CD14-positive monocyte (primary cell): ENCODE measurements around the gene BLMH. TPM values are rescaled to one million over a fixed set of nuclear protein-coding genes. Genes with fewer than 3 reads are reported as not detected.

Experiments
- DNase-seq, 3 donors: peaks; one replicate each; pipeline ENCODE4 v3.0.0-alpha.2; 2011 to 2022
- H2AFZ ChIP-seq: 2 replicates; pipeline ENCODE4 v1.6.0; 2012; ENCODE audit warnings: mild to moderate bottlenecking, low read depth, low read length, inconsistent platforms; ENCODE audit not compliant: insufficient read depth, poor library complexity, severe bottlenecking
- H3K27ac ChIP-seq, 2 donors: 1 replicate in 1 of 2; 2 replicates in 1 of 2; pipeline ENCODE4 v1.5.1; 2012 to 2013; ENCODE audit warnings: low read length in 2 of 2, control low read depth in 1 of 2, inconsistent platforms in 1 of 2, low read depth in 1 of 2, mild to moderate bottlenecking in 1 of 2
- H3K27me3 ChIP-seq, 2 donors: one replicate each; pipeline versions ENCODE4 v1.6.0 to v1.6.1; 2011 to 2013; ENCODE audit warnings: low read length in 2 of 2; ENCODE audit not compliant: control insufficient read depth in 2 of 2, insufficient read depth in 2 of 2
- H3K36me3 ChIP-seq, 2 donors: replicated peaks in 1 of 2; 1 replicate in 1 of 2; 2 replicates in 1 of 2; pipeline versions ENCODE4 v1.5.1 to v1.6.1; 2012 to 2013; ENCODE audit warnings: low read length in 2 of 2, control low read depth in 1 of 2, inconsistent platforms in 1 of 2, mild to moderate bottlenecking in 1 of 2; ENCODE audit not compliant: insufficient read depth in 2 of 2, control insufficient read depth in 1 of 2
- H3K4me1 ChIP-seq, 2 donors: 1 replicate in 1 of 2; 2 replicates in 1 of 2; pipeline versions ENCODE4 v1.5.1 to v1.6.1; 2012 to 2013; ENCODE audit warnings: low read length in 2 of 2, control low read depth in 1 of 2, inconsistent platforms in 1 of 2, mild to moderate bottlenecking in 1 of 2, moderate library complexity in 1 of 2; ENCODE audit not compliant: insufficient read depth in 2 of 2, control insufficient read depth in 1 of 2
- H3K4me2 ChIP-seq: replicated peaks from 2 replicates; pipeline ENCODE3; 2012; ENCODE audit warnings: low read length, moderate library complexity, mild to moderate bottlenecking; ENCODE audit not compliant: poor library complexity, severe bottlenecking; ENCODE audit errors: extremely low read depth
- H3K4me3 ChIP-seq, 3 experiments: fragments of 200-600 bp in 1 of 3; sonication (generic) in 1 of 3; replicated peaks in 1 of 3; 1 replicate in 2 of 3; 2 replicates in 1 of 3; pipeline ENCODE4 v1.5.1; 2011 to 2013; ENCODE audit warnings: low read length in 3 of 3, mild to moderate bottlenecking in 3 of 3, control low read depth in 2 of 3, low read depth in 2 of 3, inconsistent platforms in 1 of 3, moderate library complexity in 1 of 3
- H3K79me2 ChIP-seq: 2 replicates; pipeline ENCODE4 v1.6.0; 2012; ENCODE audit warnings: mild to moderate bottlenecking, control low read depth, inconsistent platforms, low read length, moderate library complexity; ENCODE audit not compliant: insufficient read depth
- H3K9ac ChIP-seq: 2 replicates; pipeline ENCODE4 v1.6.0; 2017; ENCODE audit warnings: low read length, mild to moderate bottlenecking; ENCODE audit not compliant: insufficient read depth, poor library complexity, severe bottlenecking
- H3K9me3 ChIP-seq, 2 donors: replicated peaks in 1 of 2; 1 replicate in 1 of 2; 2 replicates in 1 of 2; pipeline versions ENCODE4 v1.5.1 to v1.6.1; 2012 to 2013; ENCODE audit warnings: low read length in 2 of 2, control low read depth in 1 of 2; ENCODE audit not compliant: control insufficient read depth in 1 of 2, insufficient read depth in 1 of 2
- H4K20me1 ChIP-seq: 2 replicates; pipeline ENCODE4 v1.6.0; 2012; ENCODE audit warnings: mild to moderate bottlenecking, low read length, control low read depth, moderate library complexity; ENCODE audit not compliant: insufficient read depth
- H3K27ac Mint-ChIP-seq, 7 donors: one replicate each; pipeline ENCODE4 v1.8.0; 2020; ENCODE audit warnings: mild to moderate bottlenecking in 7 of 7, mixed read lengths in 7 of 7, moderate library complexity in 6 of 7, inconsistent platforms in 2 of 7
- H3K27me3 Mint-ChIP-seq, 3 donors: one replicate each; pipeline ENCODE4 v1.8.0; 2021 to 2022; ENCODE audit warnings: low read depth in 3 of 3, mild to moderate bottlenecking in 3 of 3, mixed read lengths in 3 of 3, moderate library complexity in 3 of 3, inconsistent platforms in 1 of 3
- H3K36me3 Mint-ChIP-seq, 2 donors: one replicate each; pipeline ENCODE4 v1.8.0; 2020; ENCODE audit warnings: mixed read lengths in 2 of 2, inconsistent platforms in 1 of 2, mild to moderate bottlenecking in 1 of 2
- H3K4me1 Mint-ChIP-seq: one replicate; pipeline ENCODE4 v1.8.0; 2020; ENCODE audit warnings: mild to moderate bottlenecking, mixed read lengths
- H3K4me3 Mint-ChIP-seq, 2 donors: one replicate each; pipeline ENCODE4 v1.8.0; 2020; ENCODE audit warnings: mild to moderate bottlenecking in 2 of 2, mixed read lengths in 2 of 2, moderate library complexity in 1 of 2
- H3K9me3 Mint-ChIP-seq, 7 donors: one replicate each; pipeline ENCODE4 v1.8.0; 2020 to 2022; ENCODE audit warnings: mixed read lengths in 7 of 7, mild to moderate bottlenecking in 6 of 7, moderate library complexity in 6 of 7, inconsistent platforms in 2 of 7
- CTCF ChIP-seq: fragments of 200-600 bp; IDR thresholded peaks from one replicate; pipeline ENCODE4 v1.8.0; 2022; ENCODE audit warnings: antibody characterized with exemption, mild to moderate bottlenecking
- WGBS: methylation state at CpG from one replicate; pipeline ENCODE4 v1.1.5; 2013; ENCODE audit warnings: missing lambda C conversion rate; ENCODE audit not compliant: insufficient coverage; 5-methylcytosine and 5-hydroxymethylcytosine counted together
- intact Hi-C, 2 donors: fragments of 100-400 bp; cut with micrococcal nuclease; formaldehyde crosslinking; loops; one replicate each; pipeline versions ENCODE4 v1.15.0 to v1.15.1; 2023
- polyA plus RNA-seq, 3 donors: library from polyadenylated mRNA; depleted of rRNA in 1 of 3; unstranded in 2 of 3; stranded (reverse) in 1 of 3; fragments of 300-500 nt in 2 of 3; fragments of >200 nt in 1 of 3; fragmentation: Illumina TruSeq in 2 of 3; gene quantifications; 1 replicate in 2 of 3; 2 replicates in 1 of 3; pipeline ENCODE4 v1.2.3, GENCODE V29; 2012 to 2021

Gene BLMH
- polyA plus RNA-seq, 3 donors: 6.6 to 10.8 (median 10.4) TPM

- H3K27me3 ChIP-seq: peaks cover 4 to 9% of the 10 kb centered on the region in 2 donors
- 29% methylated on average over 12 of the region's 17 CpGs for WGBS
- intact Hi-C loops: loop anchor here (5.0 to 10.0 kb wide), 2 partner anchors 45 to 92 kb away; no protein-coding TSS in a partner anchor
Observed at GRCh38 chr17:30292286-30292858, 628 bp upstream of the BLMH start.

More at GRCh38 chr17:30292286-30292858, 628 bp upstream of the BLMH start:
- peak; percentile 13 to 36 (median 32) for DNase-seq
- Mint-ChIP-seq H3K27me3 (peaks cover 4 to 12% (median 8%) of the 10 kb centered on the region in 3 donors), H3K4me3 (peak overlapping the region in 1 of 2 donors; percentile 71), H3K4me1 (peaks cover 14% of the 10 kb centered on the region), H3K9me3 (peaks cover 0 to 4% (median 0%) of the 10 kb centered on the region in 7 donors), H3K36me3 (peaks cover 9 to 12% of the 10 kb centered on the region in 2 donors), H3K27ac (peak overlapping the region in 2 of 7 donors; percentile 18 to 58)
- Histone ChIP-seq H3K79me2 (peaks cover 5% of the 10 kb centered on the region), H4K20me1 (no peaks in the 10 kb centered on the region), H3K9me3 (no peaks in the 10 kb centered on the region), H3K4me2 (peak overlapping the region; percentile 97), H2AFZ (peak overlapping the region; percentile 98), H3K27ac (no peak overlapping the region), H3K4me1 (peaks cover 17 to 21% of the 10 kb centered on the region in 2 donors), H3K36me3 (peaks cover 4 to 12% of the 10 kb centered on the region in 2 donors), H3K9ac (peak overlapping the region; percentile 82), H3K4me3 (peak overlapping the region; percentile 70 to 96 (median 93))
- TF ChIP-seq CTCF: no peak
